Fibroblast of skin of right quadriceps (primary cell): Measurements from ENCODE around the gene MRPL53.
A peak's percentile ranks its signal among the peaks of the same experiment; 100 is the strongest.
"Not testable (repeated sequence)": the region's sequence is repeated elsewhere in the genome, so short reads cannot be mapped to it uniquely, and the experiment has no call there.

Experiments used
- DNase-seq: peaks from one replicate; pipeline ENCODE4 v3.0.0-alpha.2; 2013

MRPL53 gene

DNA sequence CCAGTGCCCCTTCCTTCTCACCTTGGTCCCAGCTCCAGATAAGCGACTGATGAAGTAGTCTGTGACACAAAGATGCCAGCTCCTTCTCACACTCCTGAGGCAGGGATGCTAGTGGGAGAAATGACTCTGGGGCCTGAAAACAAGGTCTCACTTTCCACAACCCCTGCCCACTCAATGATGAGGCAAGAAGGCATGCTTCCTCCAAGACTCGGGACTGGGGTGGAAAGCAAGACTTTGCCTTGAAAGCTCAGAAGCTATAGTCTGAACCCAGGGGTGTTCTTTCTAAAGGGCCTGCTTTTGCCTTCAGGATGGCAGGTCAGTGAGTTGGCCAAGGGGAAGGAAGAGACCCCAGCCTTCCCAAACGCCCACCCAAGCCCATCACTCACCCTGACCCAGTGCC lies 9.0 kb upstream of the MRPL53 start:
- no peak for DNase-seq

DNA sequence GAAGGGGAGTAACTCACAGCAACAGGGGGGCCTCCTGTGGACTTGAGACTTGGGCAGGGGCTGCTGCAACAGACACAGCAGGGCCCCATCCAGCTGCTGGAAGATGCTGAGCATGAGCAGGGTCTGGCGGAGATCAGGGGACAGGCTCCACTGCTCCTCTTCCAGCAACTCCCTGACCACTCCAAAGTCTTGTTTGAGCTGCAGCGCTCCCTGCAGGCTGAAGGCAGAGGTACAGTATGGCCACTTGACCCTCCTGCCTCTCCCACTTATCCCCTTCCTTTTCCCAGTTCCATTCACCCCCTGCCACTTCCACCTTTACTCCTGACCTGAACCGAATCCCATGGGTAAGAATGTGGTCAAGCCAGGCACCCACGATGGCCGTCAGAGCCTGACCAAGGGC lies 2.4 kb upstream of the MRPL53 start:
- no peak for DNase-seq

DNA sequence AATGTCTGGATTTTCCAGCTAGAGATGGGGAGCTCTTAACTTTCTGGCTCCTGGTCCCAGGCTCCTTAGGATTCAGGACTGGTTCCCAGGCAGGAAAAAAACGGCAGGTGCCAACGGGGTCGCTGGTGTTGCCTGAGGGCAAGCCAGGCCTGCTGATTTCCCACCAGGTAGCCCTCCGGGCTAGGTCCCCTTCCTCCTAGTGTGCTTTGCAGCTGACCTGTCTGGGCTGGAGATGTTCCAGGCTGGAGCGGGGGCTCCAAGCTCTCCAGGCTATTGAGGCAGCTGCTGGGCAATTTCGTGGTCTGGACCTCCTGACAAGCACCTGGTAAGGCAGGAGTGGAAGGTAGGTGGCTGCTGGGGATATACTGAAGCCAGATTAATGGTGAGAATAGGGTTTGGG lies 2.0 kb upstream of the MRPL53 start:
- DNase-seq, result no peak

DNA sequence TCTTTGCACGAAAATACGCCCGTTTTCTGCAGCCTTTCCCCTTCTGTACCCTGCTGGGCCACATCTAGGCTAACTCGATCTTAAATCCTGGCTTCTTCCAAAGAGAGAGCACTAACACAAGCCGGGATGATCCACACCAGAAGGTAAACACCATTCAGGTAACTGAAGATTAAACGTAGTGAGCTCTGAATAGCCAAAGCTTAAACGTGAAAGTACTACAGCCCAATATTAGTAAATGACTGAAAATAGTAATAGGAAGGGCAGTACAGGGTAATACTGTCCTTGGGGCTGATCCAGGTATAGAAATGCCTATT lies 422 bp upstream of the MRPL53 start:
- no peak for DNase-seq

DNA sequence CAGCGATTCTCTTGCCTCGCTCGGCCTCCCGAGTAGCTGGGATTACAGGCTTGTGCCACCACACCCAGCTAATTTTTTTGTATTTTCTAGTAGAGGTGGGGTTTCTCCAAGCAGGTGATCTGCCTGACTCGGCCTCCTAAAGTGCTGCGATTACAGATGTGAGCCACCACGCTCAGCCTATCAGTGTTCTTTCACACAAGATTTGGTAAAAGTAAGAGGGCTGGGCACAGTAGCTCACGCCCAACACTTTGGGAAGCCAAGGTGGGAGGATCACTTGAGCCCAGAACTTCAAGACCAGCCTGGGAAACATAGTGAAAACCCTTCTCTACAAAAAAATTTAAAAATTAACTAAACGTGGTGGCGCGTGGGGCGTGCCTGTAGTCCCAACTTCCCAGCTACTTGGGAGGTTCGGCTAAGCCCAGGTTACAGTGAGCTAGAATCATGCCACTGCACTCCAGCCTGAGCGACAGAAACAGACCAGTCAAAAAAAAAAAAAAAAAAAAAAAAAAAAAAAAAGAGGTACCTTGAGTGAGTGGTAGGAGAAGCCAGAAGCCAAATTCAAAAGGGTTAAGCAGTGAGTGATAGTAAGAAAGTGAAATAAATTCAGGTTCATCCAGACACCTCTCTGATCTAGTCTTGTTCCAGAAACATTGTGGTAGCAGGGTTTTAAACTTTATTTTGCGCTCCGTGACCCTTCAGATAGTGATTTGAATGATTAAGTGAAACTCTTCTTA lies 981 bp downstream of the MRPL53 start:
- DNase-seq, result no peak

DNA sequence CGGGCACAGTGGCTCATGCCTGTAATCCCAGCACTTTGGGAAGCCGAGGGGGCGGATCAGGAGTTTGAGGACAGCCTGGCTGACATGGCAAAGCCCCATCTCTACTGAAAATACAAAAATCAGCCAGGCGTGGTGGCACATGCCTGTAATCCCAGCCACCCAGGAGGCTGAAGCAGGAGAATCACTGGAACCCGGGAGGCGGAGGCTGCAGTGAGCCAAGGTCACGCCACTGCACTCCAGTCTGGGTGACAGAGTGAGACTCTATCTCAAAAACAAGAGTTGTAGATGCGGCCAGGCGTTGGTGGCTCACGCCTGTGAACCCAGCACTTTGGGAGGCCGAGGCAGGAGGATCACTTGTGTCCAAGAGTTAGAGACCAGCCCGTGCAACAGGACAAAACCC lies 1.7 kb downstream of the MRPL53 start:
- DNase-seq, result not testable (repeated sequence)

DNA sequence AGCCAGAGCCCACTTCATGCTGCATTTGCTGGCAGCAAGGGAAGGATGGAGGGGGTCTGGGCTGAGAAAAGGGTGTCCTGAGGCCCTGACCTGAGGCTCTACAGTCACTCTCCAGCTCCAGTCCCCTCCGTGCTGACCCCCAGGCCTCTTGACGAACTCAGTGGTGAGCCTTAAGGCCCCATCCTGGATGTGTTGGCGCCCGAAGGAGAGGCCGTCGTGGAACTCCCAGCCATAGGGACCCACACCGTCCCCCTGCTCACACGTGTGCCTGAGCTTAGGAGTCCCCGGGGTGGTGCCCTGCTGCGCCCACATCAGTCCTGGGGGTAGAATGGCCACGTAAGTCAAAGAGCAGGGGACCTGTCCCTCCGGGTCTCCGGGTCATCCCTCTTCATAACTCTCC lies 8.1 kb downstream of the MRPL53 start:
- DNase-seq, result no peak

DNA sequence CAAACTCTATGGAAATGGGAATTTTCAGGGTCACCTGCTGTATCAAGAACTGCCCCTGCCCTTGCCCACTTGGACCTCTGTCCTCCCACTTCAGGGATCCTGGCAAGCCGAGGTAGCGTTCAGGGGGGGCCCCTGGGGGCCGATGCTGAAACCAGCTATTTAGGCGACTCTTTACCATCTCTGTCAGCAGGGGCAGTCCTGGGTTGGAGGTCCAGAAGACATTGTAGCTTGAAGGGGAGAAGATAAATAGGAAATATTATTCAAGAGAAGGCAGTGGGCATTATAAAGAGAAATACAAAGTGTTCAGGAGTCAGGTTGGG lies 9.7 kb downstream of the MRPL53 start:
- no peak for DNase-seq

DNA sequence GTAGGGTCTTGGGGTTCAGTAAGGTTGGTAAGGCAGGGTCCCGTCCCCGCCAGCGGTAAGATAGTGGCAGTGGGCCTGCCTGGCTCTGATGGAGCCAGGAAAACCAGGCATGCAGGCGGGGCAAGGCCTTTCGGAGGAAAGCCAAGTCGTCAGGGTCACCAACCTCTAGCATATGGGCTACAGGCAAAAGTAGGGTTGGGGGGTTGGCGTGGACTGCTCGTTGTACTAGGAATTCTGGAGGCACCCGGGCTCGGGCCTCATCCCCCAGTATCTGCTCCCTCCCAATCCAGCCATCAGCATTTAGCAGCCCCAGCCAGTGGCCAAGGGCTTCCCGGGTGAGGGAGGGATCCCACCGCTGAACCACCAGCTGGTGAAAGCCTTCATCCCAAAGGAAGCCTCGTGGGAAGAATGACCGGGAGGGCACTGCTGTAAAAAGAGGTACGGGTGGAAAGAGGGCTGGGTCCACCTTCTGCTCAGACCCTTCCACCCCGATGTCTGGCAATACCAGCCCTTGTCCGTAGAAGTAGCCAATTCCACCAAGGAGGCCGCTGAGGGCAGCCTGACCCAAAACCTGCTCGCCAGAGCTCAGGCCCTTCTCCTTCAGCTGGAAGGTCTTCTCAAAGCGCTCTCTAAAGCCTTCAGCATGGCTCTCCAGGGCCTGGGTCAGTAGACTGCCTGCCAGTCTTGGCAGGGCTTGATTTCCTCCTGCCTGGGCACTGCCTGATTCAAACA lies 10.3 kb downstream of the MRPL53 start:
- DNase-seq, result no peak

DNA sequence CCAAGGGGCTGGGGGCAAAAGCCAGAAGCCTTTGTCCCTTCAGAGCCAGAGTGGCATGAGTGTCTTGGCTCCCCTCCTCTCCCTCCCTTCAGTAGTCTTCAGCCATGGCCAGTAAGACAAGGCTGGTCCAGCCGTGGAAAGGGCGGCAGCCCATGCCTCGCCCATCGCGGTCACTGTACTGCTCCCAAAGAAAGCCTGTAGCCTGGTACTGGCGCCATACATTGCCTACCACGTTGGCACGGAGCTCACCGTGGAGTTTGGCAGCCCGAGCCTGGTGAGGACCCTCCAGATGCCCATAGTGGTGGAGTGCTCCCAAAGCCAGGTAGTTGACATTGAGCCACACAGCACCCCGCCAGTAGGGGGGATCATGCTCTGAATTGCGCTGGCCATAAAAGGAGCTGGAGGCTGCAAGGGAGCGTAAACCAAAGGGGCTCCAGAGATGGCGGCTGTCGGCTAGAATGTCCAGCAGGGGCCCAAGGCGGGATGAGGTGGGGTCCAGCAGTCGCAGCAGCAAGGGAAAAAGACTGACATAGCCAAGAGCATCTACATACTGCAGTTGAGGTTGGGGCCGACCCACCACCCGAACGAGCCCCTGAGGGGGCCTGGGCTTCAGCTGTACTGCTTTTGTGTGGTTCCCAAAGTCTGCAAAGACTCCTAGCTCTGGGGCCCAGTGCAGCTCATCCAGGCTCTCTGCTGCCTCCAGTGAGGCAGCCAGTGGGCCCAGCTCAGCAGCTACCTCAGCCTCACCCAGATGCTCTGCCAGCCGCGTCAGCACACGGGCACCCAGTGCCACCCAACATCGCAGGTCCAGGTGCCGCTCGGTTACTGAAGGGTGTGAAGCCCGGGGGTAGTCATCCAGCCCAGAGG lies 11.1 kb downstream of the MRPL53 start:
- no peak for DNase-seq

DNA sequence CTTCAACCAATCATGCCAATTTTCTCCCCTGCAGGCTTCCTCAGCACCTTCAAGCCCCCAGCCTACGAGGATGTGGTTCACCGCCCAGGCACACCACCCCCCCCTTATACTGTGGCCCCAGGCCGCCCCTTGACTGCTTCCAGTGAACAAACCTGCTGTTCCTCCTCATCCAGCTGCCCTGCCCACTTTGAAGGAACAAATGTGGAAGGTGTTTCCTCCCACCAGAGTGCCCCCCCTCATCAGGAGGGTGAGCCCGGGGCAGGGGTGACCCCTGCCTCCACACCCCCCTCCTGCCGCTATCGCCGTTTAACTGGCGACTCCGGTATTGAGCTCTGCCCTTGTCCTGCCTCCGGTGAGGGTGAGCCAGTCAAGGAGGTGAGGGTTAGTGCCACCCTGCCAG lies 12.3 kb downstream of the MRPL53 start:
- not testable (repeated sequence) for DNase-seq

DNA sequence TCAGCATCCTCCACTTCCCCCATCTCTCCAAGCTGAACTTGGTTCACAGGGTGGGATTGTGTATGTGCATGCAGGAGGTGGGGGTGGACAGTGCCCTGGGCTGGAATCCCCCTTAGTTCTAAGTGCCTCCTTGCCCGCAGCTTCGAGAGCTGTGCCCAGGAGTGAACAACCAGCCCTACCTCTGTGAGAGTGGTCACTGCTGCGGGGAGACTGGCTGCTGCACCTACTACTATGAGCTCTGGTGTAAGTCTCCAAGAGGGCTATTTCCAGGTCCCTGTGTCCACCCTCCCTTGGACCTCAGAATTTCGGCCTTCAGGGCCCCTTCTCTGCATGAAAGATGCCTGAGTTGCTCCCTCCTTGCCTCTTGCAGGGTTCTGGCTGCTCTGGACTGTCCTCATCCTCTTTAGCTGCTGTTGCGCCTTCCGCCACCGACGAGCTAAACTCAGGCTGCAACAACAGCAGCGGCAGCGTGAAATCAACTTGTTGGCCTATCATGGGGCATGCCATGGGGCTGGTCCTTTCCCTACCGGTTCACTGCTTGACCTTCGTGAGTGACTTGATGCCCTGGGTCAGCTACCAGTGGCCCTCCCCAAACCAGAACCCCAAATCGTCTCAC lies 12.9 kb downstream of the MRPL53 start:
- DNase-seq, result not testable (repeated sequence)

DNA sequence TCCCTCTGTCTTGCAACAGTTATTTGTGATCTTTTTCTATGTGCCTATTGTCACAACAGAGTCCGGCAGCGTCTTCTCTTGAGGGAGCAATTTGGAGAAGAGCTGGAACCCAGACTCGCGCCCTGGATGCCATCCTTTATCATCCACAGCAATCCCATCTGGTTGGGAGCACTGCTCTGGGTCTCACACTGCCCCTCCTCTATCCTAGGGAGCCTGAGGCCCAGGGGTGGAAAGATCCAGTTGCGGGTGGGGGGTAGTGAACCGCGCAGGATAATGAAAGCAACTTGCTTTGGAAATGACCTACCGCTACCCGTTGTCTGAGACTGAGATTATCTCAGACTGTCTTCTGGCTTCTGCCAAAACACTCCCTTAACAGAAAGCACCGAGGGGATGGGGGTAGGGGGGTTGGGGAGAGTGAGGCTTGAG lies 13.5 kb downstream of the MRPL53 start:
- DNase-seq, result no peak

DNA sequence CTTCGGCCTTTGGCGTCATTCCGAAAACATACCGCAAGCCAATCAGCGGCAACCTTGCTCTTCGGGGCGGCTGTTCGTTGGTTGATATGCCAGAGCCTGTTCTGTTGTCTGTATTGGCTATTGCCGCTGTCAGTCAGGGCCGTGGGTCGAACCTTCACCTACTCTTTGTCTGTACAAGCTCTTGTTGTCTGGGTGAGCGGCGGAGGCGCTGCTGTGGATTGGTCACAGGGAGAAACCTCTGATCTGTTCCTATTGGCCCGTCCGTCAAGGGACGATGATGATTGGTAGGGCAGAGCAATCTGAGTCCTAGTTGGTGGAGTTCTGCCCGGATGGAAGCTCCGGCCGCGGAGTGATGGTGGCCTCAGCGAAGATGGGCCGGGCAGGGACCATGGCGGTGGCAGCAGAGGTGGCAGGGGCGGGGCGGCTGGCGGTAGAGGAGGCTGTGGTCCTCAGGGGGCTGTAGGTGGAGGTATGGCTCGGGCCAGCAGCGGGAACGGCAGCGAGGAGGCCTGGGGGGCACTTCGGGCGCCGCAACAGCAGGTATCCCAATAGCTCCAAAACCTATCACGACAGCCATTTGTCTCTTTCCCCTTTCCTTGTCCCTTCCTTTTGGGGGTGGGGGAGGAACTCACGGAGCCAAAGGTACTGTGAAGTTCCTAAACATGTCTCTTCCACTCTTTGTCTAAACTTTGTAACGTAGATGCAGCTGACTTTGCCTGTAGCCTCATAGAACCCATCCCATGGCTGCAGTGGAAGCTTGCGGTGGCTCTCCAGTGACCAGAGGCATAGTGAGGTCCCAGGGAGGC lies 14.1 kb downstream of the MRPL53 start, which contains the start of gene WBP1:
Gene WBP1, plus strand, starts transcription at position 307 of the 806 bp plus-strand sequence. Its CDS starts 165 bp downstream, at position 472.
- peak; percentile 100 for DNase-seq

DNA sequence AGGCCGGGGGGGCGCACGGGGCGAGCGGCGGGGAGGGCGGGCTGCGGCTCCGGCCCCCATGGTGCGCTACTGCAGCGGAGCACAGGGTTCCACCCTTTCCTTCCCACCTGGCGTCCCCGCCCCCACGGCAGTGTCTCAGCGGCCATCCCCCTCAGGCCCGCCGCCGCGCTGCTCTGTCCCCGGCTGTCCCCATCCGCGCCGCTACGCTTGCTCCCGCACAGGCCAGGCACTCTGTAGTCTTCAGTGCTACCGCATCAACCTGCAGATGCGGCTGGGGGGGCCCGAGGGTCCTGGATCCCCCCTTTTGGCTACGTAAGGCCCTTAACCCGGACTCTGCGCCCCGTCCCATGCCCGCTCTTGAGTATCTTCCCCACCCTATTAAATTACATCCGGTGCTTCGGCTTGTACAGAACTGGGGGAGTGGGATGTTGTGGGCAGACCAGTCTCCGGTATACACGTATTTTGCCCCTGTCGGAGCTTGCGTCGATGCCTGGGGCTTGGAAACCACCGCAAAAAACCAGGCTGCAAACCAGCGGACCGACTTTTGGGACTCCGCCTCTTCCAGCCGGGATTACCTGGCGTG lies 14.8 kb downstream of the MRPL53 start:
- DNase-seq, result no peak

DNA sequence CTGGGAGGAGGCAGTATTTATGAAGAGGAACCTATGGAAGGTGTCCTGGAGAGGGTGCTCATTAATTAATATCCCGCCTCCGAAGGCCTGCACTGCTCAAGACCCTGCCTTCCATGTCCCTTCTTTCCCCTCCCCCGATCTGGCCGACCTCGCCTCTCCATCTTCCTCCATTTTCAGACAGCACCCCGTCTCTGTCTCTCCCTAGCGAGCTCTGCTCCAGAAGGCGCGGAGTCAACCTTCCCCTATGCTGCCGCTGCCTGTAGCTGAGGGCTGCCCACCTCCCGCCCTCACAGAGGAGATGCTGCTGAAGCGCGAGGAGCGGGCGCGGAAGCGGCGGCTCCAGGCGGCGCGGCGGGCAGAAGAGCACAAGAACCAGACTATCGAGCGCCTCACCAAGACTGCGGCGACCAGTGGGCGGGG lies 15.3 kb downstream of the MRPL53 start:
- no peak for DNase-seq

DNA sequence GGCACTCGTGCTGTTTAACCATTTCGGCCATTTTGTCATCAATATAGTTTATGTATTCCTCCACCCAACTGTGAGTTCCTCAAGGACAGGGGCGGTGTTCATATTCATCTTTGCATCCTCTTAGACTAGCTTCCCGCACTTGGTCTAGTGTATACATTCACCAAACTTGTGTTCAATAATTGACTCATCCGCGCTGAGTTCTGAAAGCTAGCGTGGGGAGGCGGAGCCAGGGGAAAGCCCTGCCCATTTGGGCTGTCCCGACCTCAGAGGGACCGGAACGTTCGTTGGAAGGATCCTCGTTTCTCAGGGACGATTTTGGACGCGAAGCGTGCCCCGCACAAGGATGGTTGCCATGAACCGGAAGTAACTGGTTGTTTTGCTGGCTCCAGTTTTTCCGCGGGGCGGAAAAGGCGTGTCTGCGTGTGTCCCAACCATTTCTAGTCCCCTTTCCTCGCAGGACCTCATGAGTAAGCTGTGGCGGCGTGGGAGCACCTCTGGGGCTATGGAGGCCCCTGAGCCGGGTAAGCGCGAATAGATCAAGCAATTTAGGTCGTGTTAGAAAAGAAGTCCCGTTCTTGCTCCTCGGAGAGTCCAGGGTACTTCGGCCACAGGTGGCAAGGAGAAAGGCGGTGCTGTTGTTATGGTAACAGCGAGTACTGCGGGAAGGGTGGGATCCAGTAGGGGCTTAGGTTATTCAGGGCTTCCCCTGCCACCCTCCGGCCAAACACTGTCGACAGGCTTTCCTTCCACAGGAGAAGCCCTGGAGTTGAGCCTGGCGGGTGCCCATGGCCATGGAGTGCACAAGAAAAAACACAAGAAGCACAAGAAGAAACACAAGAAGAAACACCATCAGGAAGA lies 17.6 kb downstream of the MRPL53 start, which contains the start of gene INO80B:
Gene INO80B, plus strand, starts transcription at position 434 of the 858 bp plus-strand sequence. Its CDS starts 30 bp downstream, at position 464.
- DNase-seq, result peak; percentile 98

DNA sequence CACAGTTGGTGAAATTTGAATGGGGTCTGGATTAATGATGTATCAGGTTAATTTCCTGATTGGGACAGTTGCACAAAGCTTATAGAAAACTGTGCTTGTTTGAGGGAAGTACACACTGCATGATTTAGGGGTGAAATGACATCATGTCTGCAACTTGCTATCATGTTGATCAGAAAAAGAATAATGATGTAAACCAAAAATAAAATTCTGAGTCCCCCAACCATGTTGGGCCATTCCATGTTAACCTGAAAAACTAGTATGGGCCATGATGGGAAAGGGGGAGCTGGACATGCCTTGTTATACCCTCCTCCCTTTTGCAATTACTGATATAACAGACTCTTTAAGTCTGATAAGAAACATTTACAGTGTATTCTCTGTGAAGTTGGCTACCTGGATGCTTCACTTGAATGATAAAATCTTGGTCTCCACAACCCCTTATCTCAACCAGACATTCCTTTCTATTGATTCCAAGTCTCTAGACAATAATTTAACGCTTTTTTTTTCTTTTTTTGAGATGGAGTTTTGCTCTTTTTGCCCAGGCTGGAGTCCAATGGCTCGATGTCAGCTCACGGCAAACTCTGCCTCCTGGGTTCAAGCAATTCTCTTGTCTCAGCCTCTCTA lies 21.8 kb downstream of the MRPL53 start:
- no peak for DNase-seq

DNA sequence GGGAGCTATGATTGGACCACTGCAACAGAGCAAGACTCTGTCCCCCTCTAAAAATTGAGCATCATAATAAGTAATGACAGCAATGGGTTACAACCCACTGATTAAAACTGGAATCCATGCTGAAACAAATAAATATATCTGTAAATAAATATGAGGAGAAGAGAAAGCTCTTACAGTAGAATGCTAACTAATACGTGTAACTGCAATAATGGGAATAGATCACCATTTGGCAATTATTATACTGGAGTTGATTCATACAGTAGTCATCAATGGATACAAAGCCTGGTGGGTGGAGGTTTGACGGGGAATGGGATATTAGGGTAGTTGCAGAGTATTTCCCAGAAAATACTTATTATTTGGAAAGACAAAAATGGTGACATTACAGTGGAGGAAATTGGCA lies 23.7 kb downstream of the MRPL53 start:
- DNase-seq, result no peak

DNA sequence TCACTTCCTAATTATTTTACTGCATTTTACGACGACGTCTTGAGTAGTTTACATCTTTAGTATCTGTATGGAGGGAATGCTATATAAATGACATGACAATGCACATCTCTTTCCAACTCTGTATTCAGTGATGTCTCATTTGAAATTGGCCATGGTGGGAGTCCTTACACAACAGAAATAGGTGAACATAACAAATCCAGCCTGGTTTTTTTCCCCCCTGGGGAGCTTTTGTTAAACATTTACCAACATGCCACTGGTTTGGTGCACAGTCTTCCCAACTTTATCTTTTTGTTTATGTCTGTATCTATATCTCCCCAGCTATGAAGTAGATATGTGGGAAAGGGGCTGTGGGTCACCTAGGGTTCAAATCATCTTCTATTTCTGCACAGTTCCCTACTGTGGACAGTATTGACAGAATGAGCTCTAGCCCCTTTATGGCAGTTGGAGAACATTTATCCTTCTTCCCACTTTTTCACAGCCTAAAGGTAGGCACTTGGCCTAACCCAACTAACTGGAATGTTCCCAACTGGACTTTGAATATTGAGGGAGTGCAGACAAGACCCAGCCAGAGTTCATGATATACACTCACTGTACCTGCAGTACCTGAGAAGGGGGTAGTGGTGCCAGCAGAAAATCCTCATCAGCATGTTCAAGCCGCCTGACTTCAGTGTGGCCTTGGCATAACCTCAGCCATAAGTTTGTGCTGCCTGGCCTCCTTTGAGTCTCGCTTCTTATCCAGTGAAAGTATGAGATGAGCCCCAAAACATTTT lies 25.1 kb downstream of the MRPL53 start:
- no peak for DNase-seq
